GM11168 (cell line): ENCODE results near the gene PDE4D.

Experiments
- in situ Hi-C: fragments of 300-500 bp; cut with MboI; formaldehyde crosslinking; loops from one replicate; pipeline ENCODE4 v1.12.0; 2022; ENCODE audit warnings: low sequenced_read_pairs; ENCODE audit not compliant: unreplicated experiment

PDE4D gene

DNA sequence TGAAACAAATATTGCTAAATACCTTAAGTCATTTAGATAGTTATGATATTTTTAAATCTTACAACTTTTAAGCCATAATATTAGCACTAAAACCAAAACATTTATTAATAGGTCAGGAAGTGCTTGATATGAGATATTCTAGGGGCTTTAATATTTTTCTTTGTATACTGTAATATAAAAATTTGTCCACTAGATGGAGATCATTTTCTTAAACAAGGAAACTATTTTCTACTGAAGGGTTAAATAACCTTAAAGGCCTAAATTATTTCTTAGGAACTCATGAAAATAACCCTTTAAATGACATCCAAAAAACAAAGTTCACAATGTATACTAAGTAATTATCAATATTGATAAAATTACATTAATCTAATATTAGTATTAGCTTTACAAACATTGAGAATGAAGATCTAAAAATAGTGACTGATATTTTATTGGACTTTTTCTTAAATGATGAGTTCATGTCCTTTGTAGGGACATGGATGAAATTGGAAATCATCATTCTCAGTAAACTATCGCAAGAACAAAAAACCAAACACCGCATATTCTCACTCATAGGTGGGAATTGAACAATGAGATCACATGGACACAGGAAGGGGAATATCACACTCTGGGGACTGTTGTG is 675.0 kb downstream of the PDE4D start:
- in situ Hi-C loops: no loop called here

DNA sequence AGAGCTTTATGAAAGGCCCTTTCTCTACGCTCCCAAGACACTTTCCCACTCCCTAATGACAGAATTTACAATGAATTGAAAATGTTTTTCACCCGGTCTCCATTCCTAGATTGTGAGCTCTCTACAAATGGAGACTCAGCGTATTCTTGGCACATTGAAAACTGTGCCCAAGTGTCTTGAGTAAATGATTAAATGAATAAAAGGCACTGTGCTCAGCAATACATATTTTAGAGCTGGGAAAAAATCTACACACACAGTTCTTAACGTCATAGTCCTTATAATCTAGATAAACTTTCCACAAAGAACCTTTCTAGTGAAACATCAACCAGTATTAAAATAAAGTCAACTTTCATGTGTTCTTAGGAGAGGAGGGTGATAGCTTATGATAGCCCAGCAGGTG is 676.7 kb downstream of the PDE4D start:
- in situ Hi-C loops: no loop called here

DNA sequence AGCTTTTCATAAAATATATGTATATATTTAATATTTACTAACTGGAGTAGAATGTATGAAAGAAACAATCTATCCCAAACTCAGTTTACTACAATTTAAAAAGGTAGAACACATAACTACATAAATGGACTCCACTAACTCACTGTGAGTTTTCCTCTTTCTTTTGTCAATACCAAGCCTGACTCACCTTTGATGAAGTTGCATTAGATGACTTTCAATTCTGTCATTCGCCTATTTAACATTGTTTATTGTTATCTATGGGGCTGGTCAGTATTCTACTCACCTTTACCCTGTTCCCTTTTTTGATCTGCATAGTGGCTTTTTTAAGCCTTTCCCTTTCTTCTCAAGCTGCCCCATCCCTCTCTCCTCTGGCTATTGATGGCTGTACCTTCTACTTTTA is 680.9 kb downstream of the PDE4D start:
- in situ Hi-C loops: no loop called here

DNA sequence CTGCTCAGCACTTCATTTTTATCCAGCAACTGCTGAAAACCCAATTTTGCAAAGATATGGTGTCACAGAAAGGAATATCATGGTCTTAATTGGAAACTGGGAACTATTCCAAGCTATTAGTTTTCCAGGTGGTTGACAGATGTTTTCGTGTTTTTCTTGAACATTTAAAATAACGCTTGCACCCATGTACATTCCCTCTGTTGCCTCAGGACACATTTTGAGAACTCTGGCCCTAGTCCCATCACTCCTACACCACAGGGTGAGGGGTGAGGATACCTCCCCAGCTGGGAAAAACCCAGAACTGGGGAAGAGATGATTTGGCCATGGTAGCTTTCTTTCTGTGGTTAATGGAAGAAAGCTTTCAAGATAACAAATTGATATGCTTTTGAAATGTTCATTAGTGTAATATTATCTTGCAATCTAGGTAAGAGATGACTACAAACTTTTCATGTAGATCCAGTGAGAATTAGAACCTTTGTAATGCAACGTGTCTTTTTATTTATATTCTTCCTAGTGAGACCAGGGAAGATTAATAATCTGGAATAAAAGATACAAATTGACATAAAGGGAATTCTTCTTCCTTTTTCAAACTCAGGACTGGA is 683.7 kb downstream of the PDE4D start:
- in situ Hi-C loops: no loop called here

DNA sequence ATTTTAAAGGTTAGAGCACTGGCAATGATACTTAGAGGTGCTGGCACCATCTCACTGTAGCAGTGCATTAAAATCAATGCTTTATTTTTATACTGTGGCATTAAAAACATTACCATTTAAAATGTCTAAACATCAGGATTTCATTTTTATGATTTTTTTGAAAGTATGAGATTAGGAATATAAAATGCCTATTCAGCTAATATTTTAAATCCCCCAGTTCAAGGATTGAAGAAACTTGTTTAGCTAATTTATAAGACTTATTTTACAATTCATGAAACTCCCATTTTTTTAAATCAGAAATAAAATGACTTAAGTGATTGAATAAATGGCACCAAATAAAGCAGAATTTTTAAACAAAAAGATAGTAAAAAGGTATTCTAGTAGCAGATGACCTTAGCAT is 685.1 kb downstream of the PDE4D start:
- in situ Hi-C loops: no loop called here

DNA sequence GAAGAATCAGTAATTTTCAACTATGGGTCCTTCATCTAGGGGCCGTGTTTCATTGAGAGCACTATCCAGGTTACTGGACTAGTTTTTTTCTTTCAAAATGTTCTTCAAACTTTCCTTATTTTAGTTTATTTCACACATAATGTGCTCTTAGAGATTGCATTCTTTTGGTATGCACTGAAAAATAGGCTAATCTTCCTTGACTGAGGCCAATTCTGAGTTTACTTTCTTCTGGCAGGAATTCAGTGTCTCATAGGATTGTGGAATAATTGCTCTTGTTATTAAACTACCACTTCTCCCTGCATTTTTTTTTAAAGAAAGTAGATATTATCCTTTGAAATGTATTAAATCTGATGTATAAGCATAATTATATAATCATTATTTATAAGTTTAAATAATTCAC is 686.1 kb downstream of the PDE4D start:
- in situ Hi-C loops: no loop called here

DNA sequence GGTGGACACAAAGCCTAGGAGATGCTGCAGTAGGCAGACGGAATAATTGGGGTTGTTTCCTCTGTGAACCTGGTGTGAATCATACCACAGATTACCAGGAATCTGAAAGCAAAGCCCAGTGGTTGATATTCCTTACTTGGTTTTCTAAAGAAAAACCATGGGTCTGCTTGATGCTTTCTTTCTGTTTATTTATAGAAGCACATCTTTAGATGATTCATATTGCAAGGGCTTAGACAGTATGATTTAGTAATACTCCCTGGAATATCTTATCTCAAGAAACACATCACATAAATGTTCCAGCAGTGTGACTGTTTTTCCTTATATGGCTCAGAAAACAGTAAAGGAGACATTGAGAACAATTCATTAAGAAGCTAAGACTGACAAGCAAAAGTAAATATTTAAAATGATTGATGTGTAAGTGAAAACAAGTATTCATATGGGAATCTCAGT is 687.4 kb downstream of the PDE4D start:
- in situ Hi-C loops: no loop called here

DNA sequence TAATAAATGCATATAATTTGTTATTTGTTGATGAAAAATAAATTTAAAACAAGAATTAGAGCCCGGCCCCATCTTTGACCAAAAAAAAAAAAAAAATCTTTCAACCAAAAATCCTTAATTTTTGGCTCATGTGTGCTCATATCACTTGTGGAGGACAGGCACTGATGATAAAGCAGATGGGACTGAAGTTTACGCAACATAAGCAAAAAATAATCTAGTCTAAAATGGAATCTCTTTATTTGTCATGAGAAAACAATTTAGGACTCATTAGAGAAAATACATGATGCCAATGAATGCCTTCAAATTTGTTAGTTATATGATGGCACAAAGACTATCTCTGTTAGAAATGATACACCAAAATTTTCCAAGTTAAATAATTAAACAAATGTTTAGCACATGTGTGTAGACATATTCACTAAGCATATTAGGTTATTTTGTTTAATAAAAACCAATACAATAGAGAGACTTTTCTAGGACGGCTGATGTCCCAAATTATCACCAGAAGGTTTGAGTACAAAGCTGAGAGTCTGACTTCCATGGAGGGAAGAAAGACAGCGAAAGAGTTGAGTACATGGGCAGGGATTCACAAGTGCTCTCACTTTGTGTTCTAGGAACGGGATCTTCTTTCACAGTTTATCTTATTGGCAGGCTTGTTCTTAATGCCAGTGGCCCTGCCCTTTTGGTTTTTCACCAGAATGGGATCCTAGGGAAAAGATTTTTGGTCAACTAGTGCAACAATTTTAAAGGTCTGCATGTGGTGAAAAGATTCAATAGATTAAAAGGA is 689.2 kb downstream of the PDE4D start:
- in situ Hi-C loops: no loop called here

DNA sequence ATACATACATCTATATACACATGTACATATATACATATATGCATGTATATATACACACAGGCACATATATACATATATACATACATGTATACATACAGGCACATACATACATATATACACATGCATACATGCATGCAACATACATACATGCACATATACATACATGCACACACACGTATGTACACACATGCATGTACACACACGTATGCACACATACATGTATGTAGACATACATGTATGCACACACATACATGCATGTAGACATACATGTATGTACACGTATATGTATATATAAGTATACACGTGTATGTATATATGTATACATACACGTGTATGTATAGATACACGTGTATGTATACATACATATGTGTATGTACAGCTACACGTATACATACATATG is 693.7 kb downstream of the PDE4D start:
- in situ Hi-C loops: no loop called here

DNA sequence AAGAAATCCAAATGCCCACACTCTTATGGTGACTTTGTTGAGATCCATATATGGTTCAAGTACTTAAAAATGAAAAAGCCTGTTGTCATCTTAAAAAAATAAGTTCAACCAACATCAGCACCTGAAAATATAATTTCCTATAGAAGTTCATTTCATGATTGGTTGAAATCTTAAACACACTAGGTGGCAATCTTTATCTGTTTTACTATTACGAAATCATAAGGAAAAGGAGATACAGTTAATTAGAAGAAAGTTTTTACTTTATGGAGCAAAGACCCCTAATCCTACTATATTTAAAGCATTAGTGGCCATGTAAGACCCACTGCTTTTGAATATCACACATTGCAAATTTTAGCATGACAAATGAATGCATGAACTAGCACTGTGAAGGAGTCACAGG is 694.7 kb downstream of the PDE4D start:
- in situ Hi-C loops: no loop called here

DNA sequence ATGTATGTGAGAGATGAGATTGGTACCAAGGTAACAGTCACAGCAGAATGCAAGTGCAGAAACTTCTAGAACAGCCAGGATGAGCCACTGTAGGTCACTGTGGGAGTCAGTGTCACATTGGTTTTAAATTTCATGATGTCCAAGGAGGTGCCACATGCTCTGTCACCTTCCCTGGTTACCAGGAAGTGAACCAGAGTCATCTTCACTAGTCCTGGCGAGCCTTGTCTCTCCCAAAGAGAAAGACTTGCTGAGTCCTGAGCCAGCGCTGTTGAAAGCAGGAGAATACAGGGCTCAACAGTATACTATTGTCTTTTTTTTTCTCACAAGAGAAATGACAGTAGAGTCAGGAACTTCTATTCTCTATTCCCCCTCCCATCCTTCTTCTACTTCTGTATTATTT is 695.2 kb downstream of the PDE4D start:
- in situ Hi-C loops: no loop called here

DNA sequence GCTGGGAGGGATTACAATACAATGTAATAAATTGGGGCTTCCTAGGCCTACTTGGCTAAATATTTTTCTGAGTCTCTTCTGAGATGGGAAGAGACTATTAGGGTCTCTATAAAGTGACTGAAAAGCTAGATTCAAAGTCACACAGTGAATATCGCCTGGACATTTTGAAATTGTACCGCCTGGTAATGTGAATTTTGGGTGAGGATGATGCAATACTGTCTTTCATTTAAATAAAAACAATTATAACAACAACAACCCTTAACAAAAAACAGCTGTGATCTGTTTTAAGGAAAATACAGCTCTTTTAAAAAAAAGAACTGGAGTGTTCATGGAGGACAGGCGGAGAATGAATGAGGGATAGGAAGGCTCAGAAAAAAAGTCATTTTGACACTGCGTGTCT is 695.6 kb downstream of the PDE4D start:
- in situ Hi-C loops: no loop called here

DNA sequence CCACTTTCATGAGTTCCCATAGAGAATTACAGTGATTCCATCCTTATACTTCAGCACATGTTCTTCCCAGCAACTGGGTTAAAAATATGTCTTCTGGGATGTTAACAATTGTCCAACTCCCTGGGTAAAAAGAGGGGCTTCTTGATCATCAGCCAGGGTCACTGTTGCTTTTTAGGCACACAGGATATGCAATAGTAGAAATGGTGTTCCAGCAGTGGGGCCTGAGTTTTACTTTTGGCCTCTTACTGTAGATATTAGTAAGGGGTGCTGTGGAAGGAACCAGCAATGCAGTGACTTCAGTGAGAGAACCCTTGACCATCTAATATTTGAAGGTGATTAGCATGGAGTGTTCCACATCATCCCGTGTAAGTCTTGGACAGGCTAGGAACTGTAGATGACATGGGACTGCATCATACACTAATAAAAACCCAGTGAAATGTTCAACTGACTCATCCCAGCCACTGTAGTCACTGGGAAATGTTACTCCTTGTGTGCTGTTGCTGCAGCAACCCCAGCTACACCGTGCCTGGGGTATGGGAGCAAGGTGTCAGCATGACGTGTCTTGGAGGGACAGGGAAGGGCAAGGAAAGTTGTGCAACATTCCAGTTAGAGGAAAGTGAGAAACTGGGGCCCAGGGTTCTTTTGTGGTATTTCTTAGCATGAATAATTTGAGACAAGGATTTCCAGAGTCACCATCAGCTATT is 699.8 kb downstream of the PDE4D start:
- in situ Hi-C loops: no loop called here

DNA sequence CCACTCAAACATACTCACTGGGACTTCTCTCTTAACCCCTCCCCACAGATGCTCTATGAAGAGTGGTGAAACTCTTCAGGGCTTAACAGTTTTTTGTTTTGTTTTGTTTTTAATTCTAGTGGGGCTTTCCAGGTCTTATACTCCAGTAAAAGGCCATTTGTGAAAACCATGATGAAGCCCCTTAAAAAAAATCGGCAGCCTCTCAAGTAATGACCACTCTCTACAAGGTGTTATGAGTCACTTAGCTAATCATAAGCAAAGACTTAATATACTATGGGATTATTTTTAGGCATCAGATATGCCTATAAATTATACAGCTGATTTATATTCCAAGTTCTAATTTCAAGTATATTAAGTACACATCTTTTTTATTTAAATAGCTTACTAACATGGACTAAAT is 702.8 kb downstream of the PDE4D start:
- in situ Hi-C loops: no loop called here

DNA sequence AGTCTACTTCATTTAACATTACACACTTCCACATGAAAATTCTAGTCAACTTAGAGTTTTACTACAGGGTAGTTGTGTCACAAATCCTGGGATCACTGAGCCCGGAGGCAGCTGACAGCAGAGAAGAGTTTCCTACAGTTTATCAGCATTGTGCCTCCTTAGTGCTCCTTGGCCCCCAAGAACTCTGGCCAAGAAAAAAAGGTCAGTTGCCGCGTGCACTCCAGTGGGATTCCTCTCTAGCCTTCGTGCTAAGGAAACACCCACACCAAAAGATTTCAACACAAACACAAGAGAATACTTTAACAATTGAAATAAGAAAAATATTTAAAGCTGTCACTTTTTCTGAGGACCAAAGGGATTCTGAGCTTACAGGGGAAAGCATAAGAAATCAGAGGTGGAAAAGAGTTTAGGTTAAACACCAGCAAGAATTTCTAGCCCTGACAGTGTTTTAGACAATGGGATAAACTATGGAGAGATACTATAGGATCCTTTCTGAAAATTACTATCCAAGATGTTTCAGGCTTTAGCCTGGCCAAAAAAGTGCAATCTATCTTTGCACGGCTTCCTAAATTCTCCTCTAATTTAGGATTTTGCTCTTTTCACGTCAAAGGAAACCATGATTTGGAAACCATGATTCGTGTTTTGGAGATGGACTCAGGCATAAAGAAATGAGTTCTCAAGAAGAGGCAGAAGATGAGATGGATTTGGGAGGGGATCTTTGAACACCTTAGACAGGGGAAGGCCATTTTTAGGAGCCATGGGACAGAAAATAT is 703.9 kb downstream of the PDE4D start:
- in situ Hi-C loops: loop anchor here (10.0 kb wide), 1 partner anchor 185 kb away; no protein-coding TSS in a partner anchor

DNA sequence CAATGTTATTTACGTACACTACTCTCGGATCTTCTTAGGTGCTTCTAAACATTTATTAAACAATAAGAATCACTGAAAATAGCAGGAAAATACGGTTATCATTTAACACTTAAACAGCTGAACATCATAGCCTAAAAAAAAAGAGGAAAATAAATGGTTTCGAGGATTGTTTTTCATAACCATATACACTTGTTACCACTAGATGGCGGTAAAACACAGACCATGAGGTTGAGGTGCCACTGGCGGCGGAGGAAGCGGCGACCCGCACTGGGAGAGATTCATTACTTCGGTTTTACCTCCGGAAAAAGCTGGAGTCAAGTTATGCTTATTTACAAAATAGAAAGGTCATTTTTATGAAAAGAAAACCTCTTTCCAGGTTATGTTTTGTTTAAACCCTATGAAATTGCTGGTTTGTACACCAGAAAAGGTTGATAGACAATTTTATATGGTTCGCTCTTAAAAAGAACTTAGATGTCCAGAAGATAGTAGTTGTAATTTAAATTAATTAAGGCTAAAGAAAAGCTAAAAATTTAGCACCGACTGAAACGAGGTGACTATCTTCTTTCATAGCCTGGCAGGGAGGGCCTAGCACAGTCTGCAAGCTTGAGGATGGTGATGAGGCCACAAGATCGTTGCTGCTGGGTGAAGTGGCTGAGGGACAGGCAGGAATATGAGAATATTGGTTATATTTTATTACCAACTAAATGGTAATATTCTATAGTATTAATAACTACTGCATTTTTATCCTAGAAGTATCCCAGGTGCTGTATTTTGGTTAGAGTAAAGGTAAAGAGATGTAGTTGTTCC is 704.9 kb downstream of the PDE4D start:
- in situ Hi-C loops: loop anchor here (10.0 kb wide), 1 partner anchor 186 kb away; no protein-coding TSS in a partner anchor

DNA sequence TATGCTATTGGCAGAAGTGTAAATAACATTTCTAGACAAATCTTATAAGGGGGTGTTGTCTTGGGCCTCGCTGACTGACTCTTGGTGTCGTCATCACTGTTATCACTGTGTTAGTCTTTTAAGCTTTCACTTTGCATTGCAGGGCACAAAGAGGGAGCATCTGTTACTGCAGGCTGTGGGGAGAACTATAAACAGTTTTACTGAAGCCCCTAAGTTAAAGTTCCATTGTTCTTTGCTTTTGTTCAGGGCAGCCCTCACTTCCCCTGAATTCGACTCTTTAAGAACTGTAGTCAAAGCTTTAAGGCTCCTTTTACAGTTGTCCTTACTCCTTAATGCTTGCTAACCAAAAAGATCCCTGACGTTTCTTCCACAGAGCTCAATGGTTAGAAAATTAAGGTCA is 705.7 kb downstream of the PDE4D start:
- in situ Hi-C loops: loop anchor here (10.0 kb wide), 1 partner anchor 187 kb away; no protein-coding TSS in a partner anchor

DNA sequence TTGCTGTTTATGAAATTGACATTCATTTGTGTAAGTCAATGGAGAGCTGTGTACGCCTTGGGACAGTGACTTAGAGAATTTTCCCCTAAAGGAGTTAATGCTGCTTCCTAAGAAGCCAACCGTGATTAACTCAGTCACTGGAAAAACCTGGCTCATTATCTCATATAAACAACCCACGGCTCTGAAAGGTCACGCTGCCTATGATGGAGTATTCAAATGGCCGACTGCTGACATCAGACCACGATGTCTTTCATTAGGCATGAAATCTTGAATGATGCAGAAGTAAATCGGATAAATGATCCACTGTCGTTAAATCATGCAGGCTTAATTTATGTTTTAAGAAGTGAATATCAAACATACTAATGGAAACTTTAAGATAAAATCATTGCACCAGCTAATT is 706.9 kb downstream of the PDE4D start:
- in situ Hi-C loops: loop anchor here (10.0 kb wide), 1 partner anchor 188 kb away; no protein-coding TSS in a partner anchor

DNA sequence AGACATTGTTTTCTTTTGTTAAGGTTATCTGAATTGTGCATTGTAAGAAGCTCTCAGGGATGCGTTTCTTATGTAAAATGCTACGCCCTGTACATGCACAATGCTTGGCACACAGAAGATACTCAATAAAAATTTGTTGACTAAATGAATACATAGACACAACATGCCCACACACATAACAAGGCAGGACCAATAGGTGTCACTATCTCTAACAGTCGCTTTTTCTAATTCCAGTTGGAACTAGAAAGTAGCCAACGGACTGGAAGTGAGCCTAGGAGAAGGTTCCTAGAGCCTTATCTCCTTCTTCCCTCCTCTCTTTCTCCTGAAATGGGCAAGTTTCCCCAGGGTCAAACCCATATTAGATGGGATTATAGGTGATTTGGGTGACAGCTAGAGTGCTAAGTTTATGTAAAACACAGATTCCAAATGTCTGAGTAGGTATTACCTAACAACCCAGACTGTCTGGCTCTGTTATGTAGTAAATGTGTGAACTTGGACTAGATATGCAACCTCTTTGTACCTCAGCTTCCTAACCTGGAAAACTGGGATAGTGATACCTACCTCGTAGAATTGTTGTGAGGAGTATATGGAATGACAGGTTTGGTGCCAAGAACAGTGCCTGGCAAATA is 707.7 kb downstream of the PDE4D start:
- in situ Hi-C loops: loop anchor here (10.0 kb wide), 1 partner anchor 189 kb away; no protein-coding TSS in a partner anchor
